Measurements from ENCODE around the gene TTC7B. TPM values are rescaled to one million over a fixed set of nuclear protein-coding genes. Genes with fewer than 3 reads are reported as not detected.

Gene TTC7B
- total and polyA plus RNA-seq, 12 donors = 10.0 to 58.4 (median 24.7) TPM

DNA sequence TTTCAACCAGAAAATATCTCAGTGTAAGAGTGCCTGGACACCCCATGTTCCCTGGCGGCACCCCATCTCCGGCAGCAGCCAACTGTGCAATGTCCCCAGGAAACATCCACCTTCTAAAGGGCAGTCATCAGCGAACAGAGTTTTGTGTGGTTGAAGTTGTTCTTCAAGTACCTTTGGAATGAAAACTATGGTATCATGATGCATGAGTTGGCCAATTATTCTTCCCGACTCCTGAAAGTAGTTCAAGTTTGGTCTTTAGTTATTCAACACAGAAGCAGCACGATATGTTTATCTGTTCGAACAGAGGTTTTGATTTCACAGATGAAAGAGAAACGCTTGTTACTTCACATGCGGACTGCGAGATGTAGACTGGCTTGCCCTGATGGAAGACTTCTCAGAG is 21.1 kb upstream of the TTC7B start:
- TF ChIP-seq POLR2A (IDR thresholded peaks at IDR 0.05) = no peak
- TF ChIP-seq, protein P1, sequence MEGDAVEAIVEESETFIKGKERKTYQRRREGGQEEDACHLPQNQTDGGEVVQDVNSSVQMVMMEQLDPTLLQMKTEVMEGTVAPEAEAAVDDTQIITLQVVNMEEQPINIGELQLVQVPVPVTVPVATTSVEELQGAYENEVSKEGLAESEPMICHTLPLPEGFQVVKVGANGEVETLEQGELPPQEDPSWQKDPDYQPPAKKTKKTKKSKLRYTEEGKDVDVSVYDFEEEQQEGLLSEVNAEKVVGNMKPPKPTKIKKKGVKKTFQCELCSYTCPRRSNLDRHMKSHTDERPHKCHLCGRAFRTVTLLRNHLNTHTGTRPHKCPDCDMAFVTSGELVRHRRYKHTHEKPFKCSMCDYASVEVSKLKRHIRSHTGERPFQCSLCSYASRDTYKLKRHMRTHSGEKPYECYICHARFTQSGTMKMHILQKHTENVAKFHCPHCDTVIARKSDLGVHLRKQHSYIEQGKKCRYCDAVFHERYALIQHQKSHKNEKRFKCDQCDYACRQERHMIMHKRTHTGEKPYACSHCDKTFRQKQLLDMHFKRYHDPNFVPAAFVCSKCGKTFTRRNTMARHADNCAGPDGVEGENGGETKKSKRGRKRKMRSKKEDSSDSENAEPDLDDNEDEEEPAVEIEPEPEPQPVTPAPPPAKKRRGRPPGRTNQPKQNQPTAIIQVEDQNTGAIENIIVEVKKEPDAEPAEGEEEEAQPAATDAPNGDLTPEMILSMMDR (IDR thresholded peaks at IDR 0.05) = no peak
- H3K36me3 ChIP-seq (replicated peaks in 1 of 2) = no peaks in the 10 kb centered on the region
- no peaks in the 10 kb centered on the region for H3K4me1 ChIP-seq (replicated peaks in 1 of 2)
- intact Hi-C loops (cut with DNase I) = no loop called here
- no peaks in the 10 kb centered on the region for H3K9me3 ChIP-seq (replicated peaks in 1 of 3)
- no peaks in the 10 kb centered on the region for H3K27me3 ChIP-seq
- DNase-seq = peak in 1 of 7 donors; percentile 23
- no peak overlapping the region for H3K27ac ChIP-seq
- H3K4me3 ChIP-seq = no peak overlapping the region
- WGBS, 4 donors = 87 to 97% (median 91%) methylated on average over 9 of the region's 9 CpGs

DNA sequence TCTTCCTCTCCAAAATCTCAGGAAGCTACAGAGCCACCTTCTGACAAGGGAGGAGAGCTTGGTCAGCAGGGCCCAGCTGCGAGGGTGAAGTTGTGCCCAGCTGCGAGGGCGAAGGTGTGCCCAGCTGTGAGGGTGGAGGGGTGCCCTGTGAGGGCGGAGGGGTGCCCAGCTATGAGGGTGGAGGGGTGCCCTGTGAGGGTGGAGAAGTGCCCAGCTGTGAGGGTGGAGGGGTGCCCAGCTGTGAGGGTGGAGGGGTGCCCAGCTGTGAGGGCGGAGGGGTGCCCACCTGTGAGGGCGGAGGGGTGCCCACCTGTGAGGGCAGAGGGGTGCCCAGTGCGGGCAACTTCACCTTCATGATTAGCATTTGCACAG is 20.4 kb upstream of the TTC7B start:
- WGBS, 4 donors = 47 to 85% (median 73%) methylated on average over 2 to 7 of the region's 7 CpGs
- Histone ChIP-seq H3K9me3 (replicated peaks in 1 of 3) (no peaks in the 10 kb centered on the region), H3K4me1 (replicated peaks in 1 of 2) (no peaks in the 10 kb centered on the region), H3K36me3 (replicated peaks in 1 of 2) (no peaks in the 10 kb centered on the region), H3K27ac (no peak overlapping the region), H3K4me3 (no peak overlapping the region), H3K27me3 (no peaks in the 10 kb centered on the region)
- DNase-seq = peak in 2 of 7 donors; percentile 5 to 27
- no peak for TF ChIP-seq POLR2A (IDR thresholded peaks at IDR 0.05)
- TF ChIP-seq, protein P1 (IDR thresholded peaks at IDR 0.05) = no peak
- intact Hi-C loops (cut with DNase I) = no loop called here

DNA sequence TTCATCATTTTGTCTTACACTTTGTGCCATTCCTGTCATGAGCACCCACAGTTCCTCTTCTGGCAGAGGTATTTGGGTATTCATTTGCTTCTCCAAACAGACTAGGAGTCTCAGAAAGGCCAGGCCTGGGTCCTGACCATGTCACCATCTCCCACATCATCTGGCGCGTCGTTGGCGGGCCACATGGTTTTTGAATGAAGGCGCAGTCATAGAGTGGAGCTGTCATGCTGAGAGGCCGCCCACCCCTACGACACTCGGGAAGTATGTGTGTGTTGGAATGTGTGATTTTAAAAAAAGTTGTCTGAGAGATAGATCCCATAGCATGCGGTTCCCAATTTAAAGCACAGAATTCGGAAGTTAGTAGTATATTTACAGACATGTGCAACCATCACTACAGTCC is 15.6 kb upstream of the TTC7B start:
- no peak overlapping the region for H3K4me3 ChIP-seq
- peaks cover 0 to 10% of the 10 kb centered on the region in 2 donors for H3K4me1 ChIP-seq (replicated peaks in 1 of 2)
- no peak for TF ChIP-seq POLR2A (IDR thresholded peaks at IDR 0.05)
- TF ChIP-seq, protein P1 (IDR thresholded peaks at IDR 0.05) = no peak
- intact Hi-C loops (cut with DNase I) = no loop called here
- 90 to 95% (median 92%) methylated on average over 10 of the region's 10 CpGs for WGBS, 4 donors
- no peaks in the 10 kb centered on the region for H3K9me3 ChIP-seq (replicated peaks in 1 of 3)
- no peaks in the 10 kb centered on the region for H3K36me3 ChIP-seq (replicated peaks in 1 of 2)
- H3K27ac ChIP-seq = no peak overlapping the region
- H3K27me3 ChIP-seq = no peaks in the 10 kb centered on the region
- DNase-seq = no peak

DNA sequence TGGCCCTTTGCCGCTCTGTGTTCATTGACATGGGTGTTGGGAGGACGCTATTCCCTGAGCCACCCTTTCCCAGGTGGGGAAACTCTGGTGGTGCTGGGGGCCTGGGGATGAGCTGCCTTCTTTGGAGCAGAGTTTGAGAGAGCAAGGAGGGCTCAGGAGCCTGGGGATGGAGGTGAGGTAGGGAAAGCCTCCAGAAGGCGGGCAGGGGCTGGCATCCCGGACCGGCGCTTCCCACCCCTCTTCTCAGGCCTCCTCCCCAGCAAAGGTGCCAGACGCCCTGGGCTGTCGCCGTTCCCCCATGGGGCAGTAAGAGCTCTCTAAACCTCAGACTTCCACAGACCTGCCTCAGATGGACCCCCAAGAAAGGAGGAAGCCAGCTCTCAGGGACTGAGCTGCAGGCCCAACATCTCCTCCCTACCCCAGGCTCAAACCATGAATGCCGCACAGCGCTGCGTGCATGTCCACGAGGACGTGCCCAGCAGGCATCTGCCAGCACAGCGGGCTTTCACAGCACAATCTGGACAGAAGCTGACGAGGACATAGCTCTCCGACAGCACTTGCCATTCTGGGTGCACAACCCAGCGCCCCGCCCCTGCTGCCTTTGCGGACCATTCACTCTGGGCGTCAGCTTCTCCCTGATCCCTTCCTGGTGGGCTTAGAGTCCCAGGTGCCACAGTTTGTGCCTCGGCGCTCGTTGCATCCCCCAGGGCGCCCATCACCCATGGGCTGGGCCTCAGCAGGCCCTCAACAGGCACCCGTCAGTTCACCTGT is 14.9 kb upstream of the TTC7B start:
- no peak for DNase-seq
- no peak for TF ChIP-seq POLR2A (IDR thresholded peaks at IDR 0.05)
- TF ChIP-seq, protein P1 (IDR thresholded peaks at IDR 0.05) = no peak
- 90 to 94% (median 92%) methylated on average over 9 to 26 of the region's 26 CpGs for WGBS, 4 donors
- no peaks in the 10 kb centered on the region for H3K36me3 ChIP-seq (replicated peaks in 1 of 2)
- H3K4me3 ChIP-seq = no peak overlapping the region
- no peak overlapping the region for H3K27ac ChIP-seq
- no peaks in the 10 kb centered on the region for H3K27me3 ChIP-seq
- peaks cover 0 to 10% of the 10 kb centered on the region in 2 donors for H3K4me1 ChIP-seq (replicated peaks in 1 of 2)
- intact Hi-C loops (cut with DNase I) = no loop called here
- no peaks in the 10 kb centered on the region for H3K9me3 ChIP-seq (replicated peaks in 1 of 3)

All from adrenal gland (tissue), 12 donors.